IMR-90 (cell line): Measurements from ENCODE around the gene EME2.

Experiments
- BHLHE40 ChIP-seq: fragments of 150-350 bp; IDR thresholded peaks from 2 replicates; pipeline ENCODE4 v1.6.1; 2016; ENCODE audit warnings: mild to moderate bottlenecking, low read depth, low read length
- FOS ChIP-seq: fragments of 150-350 bp; IDR thresholded peaks from 2 replicates; pipeline ENCODE4 v1.6.1; 2016; ENCODE audit warnings: low read depth, low read length
- POLR2A ChIP-seq: IDR thresholded peaks from 2 replicates; pipeline ENCODE4 v1.6.1; 2012; ENCODE audit warnings: mild to moderate bottlenecking, low read depth, low read length
- TF ChIP-seq, protein P1 (sequence below): conservative IDR thresholded peaks from 2 replicates; pipeline ENCODE4 v1.5.1; 2012; ENCODE audit warnings: mild to moderate bottlenecking, low read depth, low read length, improper control_type of control experiment

DNA sequence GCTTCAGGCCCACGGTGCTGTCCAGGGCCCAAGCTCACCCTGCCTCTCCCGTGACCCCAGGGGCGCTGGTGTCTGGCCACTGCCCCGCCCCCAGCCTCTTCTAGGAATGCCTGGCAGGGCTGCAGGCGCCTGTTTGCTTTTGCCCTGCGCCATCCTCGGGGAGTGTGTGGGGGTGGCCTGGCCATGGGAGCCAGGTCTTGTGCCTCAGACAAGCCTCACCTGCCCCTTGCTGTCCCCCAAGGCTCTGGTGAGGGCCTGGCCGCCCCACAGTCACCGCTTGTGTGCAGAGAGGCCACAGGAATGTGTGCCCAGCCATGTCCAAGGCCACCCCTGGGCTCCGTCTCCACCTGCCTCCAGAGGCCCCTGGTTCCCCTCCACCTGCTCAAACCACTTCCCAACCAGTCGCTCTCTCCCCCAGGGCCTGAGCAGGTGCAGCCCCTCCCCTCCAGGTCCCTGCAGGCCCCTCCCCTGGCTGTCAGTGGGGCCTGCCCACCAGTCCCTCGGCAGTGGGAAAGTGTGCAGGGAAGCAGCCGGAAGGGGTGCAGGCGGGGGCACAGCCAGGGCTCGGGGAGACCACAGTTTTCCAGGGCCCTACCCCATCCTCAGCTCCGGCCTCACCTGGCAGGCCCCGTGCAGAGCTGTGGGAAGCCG, 21.7 kb downstream of the EME2 start:
- TF ChIP-seq, protein P1, sequence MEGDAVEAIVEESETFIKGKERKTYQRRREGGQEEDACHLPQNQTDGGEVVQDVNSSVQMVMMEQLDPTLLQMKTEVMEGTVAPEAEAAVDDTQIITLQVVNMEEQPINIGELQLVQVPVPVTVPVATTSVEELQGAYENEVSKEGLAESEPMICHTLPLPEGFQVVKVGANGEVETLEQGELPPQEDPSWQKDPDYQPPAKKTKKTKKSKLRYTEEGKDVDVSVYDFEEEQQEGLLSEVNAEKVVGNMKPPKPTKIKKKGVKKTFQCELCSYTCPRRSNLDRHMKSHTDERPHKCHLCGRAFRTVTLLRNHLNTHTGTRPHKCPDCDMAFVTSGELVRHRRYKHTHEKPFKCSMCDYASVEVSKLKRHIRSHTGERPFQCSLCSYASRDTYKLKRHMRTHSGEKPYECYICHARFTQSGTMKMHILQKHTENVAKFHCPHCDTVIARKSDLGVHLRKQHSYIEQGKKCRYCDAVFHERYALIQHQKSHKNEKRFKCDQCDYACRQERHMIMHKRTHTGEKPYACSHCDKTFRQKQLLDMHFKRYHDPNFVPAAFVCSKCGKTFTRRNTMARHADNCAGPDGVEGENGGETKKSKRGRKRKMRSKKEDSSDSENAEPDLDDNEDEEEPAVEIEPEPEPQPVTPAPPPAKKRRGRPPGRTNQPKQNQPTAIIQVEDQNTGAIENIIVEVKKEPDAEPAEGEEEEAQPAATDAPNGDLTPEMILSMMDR, result no peak
- TF ChIP-seq POLR2A (no peak), FOS (no peak), BHLHE40 (no peak)
